Glutamatergic neuron (in vitro differentiated cells): Measurements from ENCODE around the gene CCDC69. TPM values are rescaled to one million over a fixed set of nuclear protein-coding genes. Genes with fewer than 3 reads are reported as not detected.

ENCODE experiments used
- total RNA-seq: library from RNA; stranded (reverse); fragmentation: NEBNext Ultra II Directional; extraction: Animal tissue kit (Norgen Biotek cat#: 25700); gene quantifications from one replicate; pipeline ENCODE4 v1.2.1, GENCODE V29; 2021; ENCODE audit not compliant: unreplicated experiment

Gene CCDC69
- total RNA-seq, 1 donor from 2014 or later: 2.0 TPM

Other genes starting within 250 kb of the CCDC69 start
- 20.4 TPM for gene GPX3, start 203.5 kb downstream of the CCDC69 start, total RNA-seq
- gene TNIP1, start 143.1 kb downstream of the CCDC69 start, total RNA-seq: 34.1 TPM
- 143 TPM for gene ANXA6, start 66.3 kb downstream of the CCDC69 start, total RNA-seq
- gene GM2A, start 29.1 kb upstream of the CCDC69 start, total RNA-seq: 13.7 TPM
- gene SLC36A3, start 79.7 kb upstream of the CCDC69 start, total RNA-seq: not detected
- not detected for gene SLC36A2, start 123.5 kb upstream of the CCDC69 start, total RNA-seq
- gene SLC36A1, start 223.5 kb upstream of the CCDC69 start, total RNA-seq: 117 TPM